Esophagus squamous epithelium (tissue), 5 donors: ENCODE data around the gene PPP1R3G. TPM values are rescaled to one million over a fixed set of nuclear protein-coding genes. Genes with fewer than 3 reads are reported as not detected.

ENCODE experiments used
- DNase-seq: peaks from one replicate; lab custom pipeline; 2025; lab: John Stamatoyannopoulos, UW
- H3K27ac ChIP-seq, 4 donors: fragments of 200-600 bp; sonication (generic); one replicate each; pipeline ENCODE4 v1.5.1; 2016 to 2019; ENCODE audit warnings: mild to moderate bottlenecking in 1 of 4
- H3K27me3 ChIP-seq, 4 donors: fragments of 200-600 bp; sonication (generic); 1 replicate in 3 of 4; 2 replicates in 1 of 4; pipeline versions ENCODE4 v1.5.1 to v1.6.0; 2017 to 2021; ENCODE audit warnings: antibody characterized with exemption in 1 of 4
- H3K36me3 ChIP-seq, 3 donors: fragments of 200-600 bp; sonication (generic); one replicate each; pipeline ENCODE4 v1.5.1; 2016 to 2019
- H3K4me1 ChIP-seq, 3 donors: fragments of 200-600 bp; sonication (generic); one replicate each; pipeline ENCODE4 v1.5.1; 2017 to 2019
- H3K4me3 ChIP-seq, 4 donors: fragments of 200-600 bp; sonication (generic); 1 replicate in 3 of 4; 2 replicates in 1 of 4; pipeline ENCODE4 v1.5.1; 2016 to 2019; ENCODE audit warnings: mild to moderate bottlenecking in 2 of 4, moderate library complexity in 1 of 4
- H3K9me3 ChIP-seq, 3 donors: fragments of 200-600 bp; sonication (generic); one replicate each; pipeline ENCODE4 v1.5.1; 2016 to 2019
- POLR2A ChIP-seq, 4 donors: fragments of 450-650 bp; IDR thresholded peaks; one replicate each; pipeline ENCODE4 v1.6.1; 2017; ENCODE audit warnings: antibody characterized with exemption in 4 of 4, mild to moderate bottlenecking in 4 of 4, moderate library complexity in 3 of 4
- WGBS, 2 donors: methylation state at CpG; one replicate each; pipeline ENCODE4 v1.1.5; 2018; 5-methylcytosine and 5-hydroxymethylcytosine counted together
- intact Hi-C: fragments of 100-400 bp; cut with DNase I; formaldehyde crosslinking; loops from one replicate; pipeline ENCODE4 v1.15.0; 2022
- total RNA-seq, 4 donors: library from RNA; depleted of rRNA; stranded (reverse); fragments of >200 nt; gene quantifications; one replicate each; pipeline ENCODE4 v1.1.0, GENCODE V29; 2016
- TF ChIP-seq, protein P1 (sequence below), 6 experiments: fragments of 450-650 bp in 4 of 6; fragments of 200-600 bp in 2 of 6; sonication (generic) in 2 of 6; IDR thresholded peaks; one replicate each; pipeline ENCODE4 v1.5.1; 2016 to 2019; ENCODE audit warnings: antibody characterized with exemption in 6 of 6, mild to moderate bottlenecking in 4 of 6, moderate library complexity in 4 of 6
- donor health status: DM: yes; HTN: yes; CAD: no.

PPP1R3G gene
- total RNA-seq, 4 donors from 2014 or later: 1.1 to 3.0 (median 1.6) TPM

DNA sequence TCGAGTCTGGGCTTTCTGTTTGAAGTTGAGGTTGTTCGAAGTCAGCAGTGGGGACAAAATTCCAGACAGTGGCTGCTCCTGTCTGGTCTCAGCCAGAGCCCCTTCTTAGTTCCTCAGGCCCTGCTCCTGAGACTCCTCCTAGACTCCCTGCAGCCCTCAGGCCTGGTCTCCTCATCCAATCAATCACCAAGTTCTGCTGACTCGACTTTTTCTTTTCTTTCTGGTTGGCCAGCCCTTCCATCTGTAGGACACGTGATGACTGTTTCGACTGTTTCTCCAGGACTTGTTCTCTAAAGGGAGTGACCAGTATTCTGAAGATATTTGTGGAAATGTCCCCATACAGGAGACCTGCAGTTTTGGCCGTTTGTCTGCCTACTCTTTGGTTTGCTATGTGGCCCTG is 19.5 kb downstream of the PPP1R3G start:
- 95% methylated on average over 5 to 6 of the region's 6 CpGs for WGBS, 2 donors
- no peaks in the 10 kb centered on the region for H3K27me3 ChIP-seq
- no peak for DNase-seq
- no peak overlapping the region for H3K4me3 ChIP-seq
- H3K27ac ChIP-seq: no peak overlapping the region
- intact Hi-C loops: no loop called here
- peaks cover 0 to 14% (median 8%) of the 10 kb centered on the region in 3 donors for H3K4me1 ChIP-seq
- no peaks in the 10 kb centered on the region for H3K9me3 ChIP-seq
- TF ChIP-seq, protein P1, sequence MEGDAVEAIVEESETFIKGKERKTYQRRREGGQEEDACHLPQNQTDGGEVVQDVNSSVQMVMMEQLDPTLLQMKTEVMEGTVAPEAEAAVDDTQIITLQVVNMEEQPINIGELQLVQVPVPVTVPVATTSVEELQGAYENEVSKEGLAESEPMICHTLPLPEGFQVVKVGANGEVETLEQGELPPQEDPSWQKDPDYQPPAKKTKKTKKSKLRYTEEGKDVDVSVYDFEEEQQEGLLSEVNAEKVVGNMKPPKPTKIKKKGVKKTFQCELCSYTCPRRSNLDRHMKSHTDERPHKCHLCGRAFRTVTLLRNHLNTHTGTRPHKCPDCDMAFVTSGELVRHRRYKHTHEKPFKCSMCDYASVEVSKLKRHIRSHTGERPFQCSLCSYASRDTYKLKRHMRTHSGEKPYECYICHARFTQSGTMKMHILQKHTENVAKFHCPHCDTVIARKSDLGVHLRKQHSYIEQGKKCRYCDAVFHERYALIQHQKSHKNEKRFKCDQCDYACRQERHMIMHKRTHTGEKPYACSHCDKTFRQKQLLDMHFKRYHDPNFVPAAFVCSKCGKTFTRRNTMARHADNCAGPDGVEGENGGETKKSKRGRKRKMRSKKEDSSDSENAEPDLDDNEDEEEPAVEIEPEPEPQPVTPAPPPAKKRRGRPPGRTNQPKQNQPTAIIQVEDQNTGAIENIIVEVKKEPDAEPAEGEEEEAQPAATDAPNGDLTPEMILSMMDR (IDR thresholded peaks at IDR 0.05): no peak
- no peak for TF ChIP-seq POLR2A (IDR thresholded peaks at IDR 0.05)
- H3K36me3 ChIP-seq: no peaks in the 10 kb centered on the region

DNA sequence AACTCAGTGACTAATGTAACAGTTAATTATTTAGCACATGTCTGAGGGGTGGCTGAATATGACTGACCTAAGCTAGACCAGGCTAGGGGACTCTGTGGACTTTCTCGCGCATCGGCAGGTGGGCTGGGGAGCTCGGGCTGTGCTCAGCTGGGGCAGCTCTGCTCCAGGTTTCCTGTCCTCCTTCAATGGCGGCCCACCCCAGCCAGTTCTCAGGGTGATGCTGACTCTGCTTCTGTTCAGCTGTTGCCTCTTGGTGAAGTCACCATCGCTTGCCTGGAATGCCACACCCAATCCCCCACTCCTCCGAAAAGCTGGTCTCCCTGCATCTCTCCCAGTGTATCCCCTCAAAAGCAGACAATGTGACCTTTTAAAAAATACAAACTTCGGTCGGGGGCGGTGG is 20.0 kb downstream of the PPP1R3G start:
- WGBS, 2 donors: 89 to 95% methylated on average over 3 to 10 of the region's 10 CpGs

DNA sequence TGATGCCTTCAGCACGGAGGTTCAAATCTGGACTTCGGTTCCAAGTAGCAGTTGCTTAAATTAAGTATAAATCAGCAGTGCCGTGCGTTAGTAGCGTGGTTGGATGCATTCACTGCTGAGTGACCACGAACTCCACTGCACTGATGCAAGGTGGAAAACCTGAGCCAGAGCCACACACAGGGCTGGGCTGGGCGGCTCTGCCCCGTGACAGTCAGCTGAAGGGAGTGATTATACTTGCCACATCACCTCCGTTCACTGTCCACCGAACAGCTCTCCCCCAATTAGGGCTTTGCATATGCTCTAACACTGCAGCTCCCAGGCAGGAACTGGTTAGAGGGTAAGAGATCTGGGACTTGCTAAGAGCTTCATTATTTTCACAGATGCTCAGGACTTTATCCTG is 22.2 kb downstream of the PPP1R3G start:
- H3K4me3 ChIP-seq: no peak overlapping the region
- no peaks in the 10 kb centered on the region for H3K36me3 ChIP-seq
- H3K27me3 ChIP-seq: no peaks in the 10 kb centered on the region
- no peak for TF ChIP-seq POLR2A (IDR thresholded peaks at IDR 0.05)
- TF ChIP-seq, protein P1 (IDR thresholded peaks at IDR 0.05): no peak
- H3K4me1 ChIP-seq: peaks cover 0 to 24% (median 14%) of the 10 kb centered on the region in 3 donors
- no peak for DNase-seq
- no peaks in the 10 kb centered on the region for H3K9me3 ChIP-seq
- 69 to 76% methylated on average over 7 to 10 of the region's 10 CpGs for WGBS, 2 donors
- H3K27ac ChIP-seq: no peak overlapping the region
- intact Hi-C loops: no loop called here

More for the DNA sequence above, 20.0 kb downstream of the PPP1R3G start:
- H3K27me3 ChIP-seq: no peaks in the 10 kb centered on the region
- DNase-seq: no peak
- peaks cover 0 to 14% (median 8%) of the 10 kb centered on the region in 3 donors for H3K4me1 ChIP-seq
- H3K36me3 ChIP-seq: no peaks in the 10 kb centered on the region
- no peak overlapping the region for H3K4me3 ChIP-seq
- H3K9me3 ChIP-seq: no peaks in the 10 kb centered on the region
- no peak overlapping the region for H3K27ac ChIP-seq
- TF ChIP-seq POLR2A (IDR thresholded peaks at IDR 0.05): no peak
- TF ChIP-seq, protein P1 (IDR thresholded peaks at IDR 0.05): no peak
- intact Hi-C loops: no loop called here

DNA sequence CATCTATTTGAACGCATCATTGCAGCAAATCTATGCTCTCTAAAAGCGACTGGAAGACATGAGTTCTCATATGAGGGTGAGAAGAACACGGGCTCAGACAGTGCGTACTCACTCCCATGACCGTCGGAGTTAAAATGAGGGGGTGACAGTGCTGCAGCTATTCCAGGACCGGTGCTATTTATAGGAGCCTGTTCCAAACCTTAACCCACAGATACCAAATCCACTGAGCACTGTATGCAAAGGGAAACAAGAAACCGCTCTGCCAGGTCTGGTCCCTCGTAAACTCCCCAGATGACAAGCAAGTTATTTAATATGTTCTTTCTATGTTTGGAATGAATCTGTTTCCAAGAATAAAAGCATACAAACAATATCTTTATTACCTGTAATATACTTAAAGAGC is 22.9 kb downstream of the PPP1R3G start:
- Histone ChIP-seq H3K4me3 (no peak overlapping the region), H3K9me3 (no peaks in the 10 kb centered on the region), H3K4me1 (peaks cover 0 to 31% (median 14%) of the 10 kb centered on the region in 3 donors), H3K36me3 (no peaks in the 10 kb centered on the region), H3K27ac (no peak overlapping the region), H3K27me3 (no peaks in the 10 kb centered on the region)
- WGBS, 2 donors: 74 to 77% methylated on average over 9 of the region's 9 CpGs
- no peak for TF ChIP-seq POLR2A (IDR thresholded peaks at IDR 0.05)
- TF ChIP-seq, protein P1 (IDR thresholded peaks at IDR 0.05): no peak
- no peak for DNase-seq
- intact Hi-C loops: no loop called here

DNA sequence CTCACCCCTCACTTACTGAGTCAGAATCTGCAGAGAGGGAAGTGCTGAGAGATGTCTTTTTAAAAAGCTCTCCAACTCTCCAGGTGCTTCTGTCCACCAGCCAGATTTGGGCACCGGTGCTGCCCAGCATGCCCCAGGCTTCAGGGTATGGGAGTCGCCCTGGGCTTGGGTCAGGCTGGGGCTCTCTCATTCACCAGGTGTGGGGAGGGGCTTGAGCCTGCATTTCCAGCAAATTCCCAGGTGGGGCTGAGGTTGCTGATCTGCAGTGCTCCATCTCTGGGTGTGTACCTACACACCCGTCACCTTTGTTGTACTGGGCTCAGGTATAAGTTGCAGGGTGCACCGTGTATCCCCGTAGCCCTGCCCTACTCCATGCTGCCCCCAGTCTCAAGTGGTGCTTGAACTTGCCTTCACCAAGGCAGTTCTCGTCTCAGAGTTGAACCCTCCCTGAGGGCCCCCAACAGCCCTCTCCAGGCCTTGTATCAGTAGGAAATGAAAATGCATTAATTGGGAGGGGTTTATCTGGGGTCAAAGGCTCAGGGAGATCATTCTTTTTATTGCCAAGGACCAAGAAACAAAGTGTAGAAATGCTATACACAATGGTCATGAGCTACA is 23.5 kb downstream of the PPP1R3G start:
- H3K27me3 ChIP-seq: no peaks in the 10 kb centered on the region
- DNase-seq: no peak
- intact Hi-C loops: no loop called here
- H3K36me3 ChIP-seq: no peaks in the 10 kb centered on the region
- H3K27ac ChIP-seq: no peak overlapping the region
- WGBS, 2 donors: 63% methylated on average over 2 of the region's 6 CpGs; no CpG with 5 or more reads in 1 of the 2 donors
- peaks cover 0 to 31% (median 14%) of the 10 kb centered on the region in 3 donors for H3K4me1 ChIP-seq
- no peak overlapping the region for H3K4me3 ChIP-seq
- TF ChIP-seq, protein P1 (IDR thresholded peaks at IDR 0.05): no peak
- TF ChIP-seq POLR2A (IDR thresholded peaks at IDR 0.05): no peak
- no peaks in the 10 kb centered on the region for H3K9me3 ChIP-seq
